ENCODE results near the gene ZBTB5. TPM values are rescaled to one million over a fixed set of nuclear protein-coding genes. Genes with fewer than 3 reads are reported as not detected.

ZBTB5 gene
- total RNA-seq, 1 experiment from 2014 or later = 16.7 TPM

- TF ChIP-seq IRF2 (CRISPR knock-in tag; IDR thresholded peaks at IDR 0.05; ENCODE audit: borderline replicate concordance, low read depth) (no peak), ZSCAN18 (CRISPR knock-in tag; IDR thresholded peaks at IDR 0.05) (no peak), STAT6 (CRISPR knock-in tag; conservative IDR thresholded peaks at IDR 0.05; ENCODE audit: low read depth) (no peak), TP53 (CRISPR knock-in tag; IDR thresholded peaks at IDR 0.05) (no peak), CREB1 (CRISPR knock-in tag; IDR thresholded peaks at IDR 0.05) (no peak), NR3C1 (CRISPR knock-in tag; conservative IDR thresholded peaks at IDR 0.05; ENCODE audit: low read depth) (no peak)
- TF ChIP-seq, protein P1, sequence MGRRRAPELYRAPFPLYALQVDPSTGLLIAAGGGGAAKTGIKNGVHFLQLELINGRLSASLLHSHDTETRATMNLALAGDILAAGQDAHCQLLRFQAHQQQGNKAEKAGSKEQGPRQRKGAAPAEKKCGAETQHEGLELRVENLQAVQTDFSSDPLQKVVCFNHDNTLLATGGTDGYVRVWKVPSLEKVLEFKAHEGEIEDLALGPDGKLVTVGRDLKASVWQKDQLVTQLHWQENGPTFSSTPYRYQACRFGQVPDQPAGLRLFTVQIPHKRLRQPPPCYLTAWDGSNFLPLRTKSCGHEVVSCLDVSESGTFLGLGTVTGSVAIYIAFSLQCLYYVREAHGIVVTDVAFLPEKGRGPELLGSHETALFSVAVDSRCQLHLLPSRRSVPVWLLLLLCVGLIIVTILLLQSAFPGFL (CRISPR knock-in tag; IDR thresholded peaks at IDR 0.05; ENCODE audit: borderline replicate concordance) = no peak
- TF ChIP-seq, protein P2, sequence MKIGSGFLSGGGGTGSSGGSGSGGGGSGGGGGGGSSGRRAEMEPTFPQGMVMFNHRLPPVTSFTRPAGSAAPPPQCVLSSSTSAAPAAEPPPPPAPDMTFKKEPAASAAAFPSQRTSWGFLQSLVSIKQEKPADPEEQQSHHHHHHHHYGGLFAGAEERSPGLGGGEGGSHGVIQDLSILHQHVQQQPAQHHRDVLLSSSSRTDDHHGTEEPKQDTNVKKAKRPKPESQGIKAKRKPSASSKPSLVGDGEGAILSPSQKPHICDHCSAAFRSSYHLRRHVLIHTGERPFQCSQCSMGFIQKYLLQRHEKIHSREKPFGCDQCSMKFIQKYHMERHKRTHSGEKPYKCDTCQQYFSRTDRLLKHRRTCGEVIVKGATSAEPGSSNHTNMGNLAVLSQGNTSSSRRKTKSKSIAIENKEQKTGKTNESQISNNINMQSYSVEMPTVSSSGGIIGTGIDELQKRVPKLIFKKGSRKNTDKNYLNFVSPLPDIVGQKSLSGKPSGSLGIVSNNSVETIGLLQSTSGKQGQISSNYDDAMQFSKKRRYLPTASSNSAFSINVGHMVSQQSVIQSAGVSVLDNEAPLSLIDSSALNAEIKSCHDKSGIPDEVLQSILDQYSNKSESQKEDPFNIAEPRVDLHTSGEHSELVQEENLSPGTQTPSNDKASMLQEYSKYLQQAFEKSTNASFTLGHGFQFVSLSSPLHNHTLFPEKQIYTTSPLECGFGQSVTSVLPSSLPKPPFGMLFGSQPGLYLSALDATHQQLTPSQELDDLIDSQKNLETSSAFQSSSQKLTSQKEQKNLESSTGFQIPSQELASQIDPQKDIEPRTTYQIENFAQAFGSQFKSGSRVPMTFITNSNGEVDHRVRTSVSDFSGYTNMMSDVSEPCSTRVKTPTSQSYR (CRISPR knock-in tag; IDR thresholded peaks at IDR 0.05) = no peak
- H3K36me3 Mint-ChIP-seq = peaks cover 87% of the 10 kb centered on the region
- H3K9me3 Mint-ChIP-seq = no peaks in the 10 kb centered on the region
- ATAC-seq = no peak
- no peaks in the 10 kb centered on the region for H3K4me1 Mint-ChIP-seq
- no peaks in the 10 kb centered on the region for H3K27me3 Mint-ChIP-seq (ENCODE audit: low read depth)
- no peak for DNase-seq (ENCODE audit: low spot score)
- H3K27ac Mint-ChIP-seq = no peak overlapping the region
- ChIA-PET CTCF (interaction anchor here (0.5 kb wide), 1 partner anchor 55 kb away, joined by 4 read pairs; no protein-coding TSS in a partner anchor), POLR2A (no interaction called here)
- H3K4me3 Mint-ChIP-seq = no peak overlapping the region
Observed at GRCh38 chr9:37498457-37498856, 33.2 kb upstream of the ZBTB5 start.

- H3K4me3 Mint-ChIP-seq = no peak overlapping the region
- no peak for ATAC-seq
- POLR2A ChIA-PET = no interaction called here
Observed at GRCh38 chr9:37497320-37497719, 32.1 kb upstream of the ZBTB5 start.

More at GRCh38 chr9:37497320-37497719, 32.1 kb upstream of the ZBTB5 start:
- CTCF ChIA-PET = no interaction called here
- no peaks in the 10 kb centered on the region for H3K9me3 Mint-ChIP-seq
- H3K27ac Mint-ChIP-seq = no peak overlapping the region
- DNase-seq (ENCODE audit: low spot score) = no peak
- H3K36me3 Mint-ChIP-seq = peaks cover 86% of the 10 kb centered on the region
- TF ChIP-seq CTCF (IDR thresholded peaks at IDR 0.05) (no peak), USF1 (CRISPR knock-in tag; IDR thresholded peaks at IDR 0.05) (no peak)
- no peaks in the 10 kb centered on the region for H3K4me1 Mint-ChIP-seq
- no peaks in the 10 kb centered on the region for H3K27me3 Mint-ChIP-seq (ENCODE audit: low read depth)
